GM23338 (cell line): Measurements from ENCODE around the gene SLC17A1. TPM values are rescaled to one million over a fixed set of nuclear protein-coding genes. Genes with fewer than 3 reads are reported as not detected.
A peak's percentile ranks its signal among the peaks of the same experiment; 100 is the strongest.

Experiments
- ATAC-seq: fragments of 200-7000 bp; cut with Tn5 transposase; 3 replicates; pipeline ENCODE4 v1.9.1; 2020
- DNase-seq: peaks from one replicate; pipeline ENCODE4 v3.0.0-alpha.2; 2015; ENCODE audit warnings: low spot score
- H2AFZ ChIP-seq: fragments of 200-600 bp; sonication (generic); 2 replicates; pipeline ENCODE4 v1.8.0; 2016; ENCODE audit warnings: antibody characterized with exemption, mild to moderate bottlenecking, moderate library complexity
- H3F3A ChIP-seq: fragments of 200-600 bp; sonication (generic); replicated peaks from 2 replicates; pipeline ENCODE4 v1.8.0; 2017; ENCODE audit warnings: antibody characterized with exemption, mixed run types, low read depth
- H3K27ac ChIP-seq: fragments of 200-600 bp; sonication (generic); 2 replicates; pipeline ENCODE4 v1.6.1; 2016; ENCODE audit warnings: low read depth
- H3K27me3 ChIP-seq: fragments of 200-600 bp; sonication (generic); 2 replicates; pipeline ENCODE4 v1.8.0; 2016; ENCODE audit warnings: mild to moderate bottlenecking, mixed run types, moderate library complexity; ENCODE audit not compliant: insufficient read depth
- H3K36me3 ChIP-seq: fragments of 200-600 bp; sonication (generic); 2 replicates; pipeline ENCODE4 v1.8.0; 2016; ENCODE audit warnings: mild to moderate bottlenecking; ENCODE audit not compliant: insufficient read depth
- H3K4me1 ChIP-seq: fragments of 200-600 bp; sonication (generic); 2 replicates; pipeline ENCODE4 v1.8.0; 2016; ENCODE audit warnings: mild to moderate bottlenecking, moderate library complexity; ENCODE audit not compliant: insufficient read depth
- H3K4me2 ChIP-seq: fragments of 200-600 bp; sonication (generic); 2 replicates; pipeline ENCODE4 v1.7.1; 2017; ENCODE audit warnings: mixed run types
- H3K4me3 ChIP-seq: fragments of 200-600 bp; sonication (generic); 2 replicates; pipeline ENCODE4 v1.6.1; 2016; ENCODE audit warnings: mixed run types
- H3K79me2 ChIP-seq: fragments of 200-600 bp; sonication (generic); replicated peaks from 2 replicates; pipeline ENCODE4 v1.8.0; 2017; ENCODE audit warnings: mild to moderate bottlenecking; ENCODE audit not compliant: insufficient read depth
- H3K9me2 ChIP-seq: fragments of 200-600 bp; sonication (generic); 2 replicates; pipeline ENCODE4 v1.8.0; 2017; ENCODE audit not compliant: insufficient read depth
- H4K20me1 ChIP-seq: fragments of 200-600 bp; sonication (generic); replicated peaks from 2 replicates; pipeline ENCODE4 v1.8.0; 2017; ENCODE audit warnings: mild to moderate bottlenecking; ENCODE audit not compliant: insufficient read depth
- H3K27ac Mint-ChIP-seq: 2 replicates; pipeline ENCODE4 v1.8.0; 2020; ENCODE audit warnings: inconsistent platforms, mild to moderate bottlenecking, moderate library complexity, mixed read lengths
- H3K27me3 Mint-ChIP-seq: 3 replicates; pipeline ENCODE4 v1.8.0; 2022; ENCODE audit warnings: low read depth, mild to moderate bottlenecking, moderate library complexity, mixed read lengths, inconsistent platforms; ENCODE audit not compliant: insufficient read depth, poor library complexity
- H3K36me3 Mint-ChIP-seq: 3 replicates; pipeline ENCODE4 v1.8.0; 2021; ENCODE audit warnings: low read depth, mild to moderate bottlenecking, inconsistent platforms, moderate library complexity, mixed read lengths
- H3K4me1 Mint-ChIP-seq: 3 replicates; pipeline ENCODE4 v1.8.0; 2020; ENCODE audit warnings: mild to moderate bottlenecking, inconsistent platforms, mixed read lengths
- H3K4me3 Mint-ChIP-seq: 3 replicates; pipeline ENCODE4 v1.8.0; 2021; ENCODE audit warnings: moderate library complexity, mild to moderate bottlenecking, inconsistent platforms, mixed read lengths
- H3K9me3 Mint-ChIP-seq: 3 replicates; pipeline ENCODE4 v1.8.0; 2020; ENCODE audit warnings: moderate library complexity, mild to moderate bottlenecking, inconsistent platforms, mixed read lengths
- CREB1 ChIP-seq: fragments of 250-450 bp; sonication (Bioruptor Pico); IDR thresholded peaks from 2 replicates; pipeline ENCODE4 v1.5.0; 2020; ENCODE audit warnings: low read depth, mild to moderate bottlenecking, moderate library complexity
- CTCF ChIP-seq, 2 experiments: fragments of 200-600 bp in 1 of 2; sonication (generic) in 1 of 2; conservative IDR thresholded peaks; 2 replicates each; pipeline versions ENCODE4 v1.5.1 to v1.6.1; 2016 to 2017; ENCODE audit warnings: antibody characterized with exemption in 2 of 2, low read depth in 2 of 2, mild to moderate bottlenecking in 2 of 2, moderate library complexity in 1 of 2
- ETS1 ChIP-seq: IDR thresholded peaks from 2 replicates; pipeline ENCODE4 v1.6.1; 2016; ENCODE audit warnings: antibody characterized with exemption
- EZH2 ChIP-seq: fragments of 200-600 bp; sonication (generic); IDR thresholded peaks from one replicate; pipeline ENCODE4 v1.8.0; 2017; ENCODE audit warnings: antibody characterized with exemption, mild to moderate bottlenecking, low read depth; ENCODE audit not compliant: unreplicated experiment
- EZH2phosphoT487 ChIP-seq: fragments of 200-600 bp; sonication (generic); IDR thresholded peaks from one replicate; pipeline ENCODE4 v1.8.1; 2018; ENCODE audit warnings: antibody characterized with exemption; ENCODE audit not compliant: unreplicated experiment
- JUNB ChIP-seq: IDR thresholded peaks from one replicate; pipeline ENCODE4 v1.6.1; 2016; ENCODE audit warnings: antibody characterized with exemption; ENCODE audit not compliant: unreplicated experiment
- NANOG ChIP-seq: IDR thresholded peaks from 2 replicates; pipeline ENCODE4 v1.6.1; 2016; ENCODE audit warnings: antibody characterized with exemption, borderline replicate concordance
- POLR2AphosphoS5 ChIP-seq: IDR thresholded peaks from 2 replicates; pipeline ENCODE4 v1.6.1; 2016; ENCODE audit warnings: antibody characterized with exemption, low read depth
- REST ChIP-seq: IDR thresholded peaks from one replicate; pipeline ENCODE4 v1.6.1; 2018; ENCODE audit warnings: antibody characterized with exemption; ENCODE audit not compliant: unreplicated experiment
- STAT1 ChIP-seq: IDR thresholded peaks from one replicate; pipeline ENCODE4 v1.6.1; 2016; ENCODE audit warnings: antibody characterized with exemption; ENCODE audit not compliant: unreplicated experiment
- ZNF114 ChIP-seq: fragments of 250-450 bp; sonication (Bioruptor Pico); IDR thresholded peaks from 2 replicates; pipeline ENCODE4 v1.5.0; 2020; ENCODE audit warnings: mild to moderate bottlenecking, moderate library complexity
- ZNF331 ChIP-seq: fragments of 250-450 bp; sonication (Bioruptor Pico); IDR thresholded peaks from 2 replicates; pipeline ENCODE4 v1.5.0; 2020; ENCODE audit warnings: low read depth, mild to moderate bottlenecking, moderate library complexity
- ZNF462 ChIP-seq: fragments of 250-450 bp; sonication (Bioruptor Pico); IDR thresholded peaks from 2 replicates; pipeline ENCODE4 v1.5.0; 2020; ENCODE audit warnings: mild to moderate bottlenecking, moderate library complexity
- polyA plus RNA-seq: library from polyadenylated mRNA; unstranded; fragments of >200 nt; fragmentation: Nextera tagmentation; extraction: Ambion mirVana; gene quantifications from 2 replicates; pipeline ENCODE4 v1.2.1, GENCODE V29; 2016
- total RNA-seq: library from RNA; depleted of rRNA; stranded (reverse); fragments of >200 nt; shearing (Covaris generic); gene quantifications from 2 replicates; pipeline ENCODE4 v1.2.3, GENCODE V29; 2014

SLC17A1 gene
- total and polyA plus RNA-seq, 2 experiments from 2014 or later: not detected

GRCh38 chr6:25835442-25836283 lies 3.8 kb upstream of the SLC17A1 start:
- ATAC-seq (no peak), DNase-seq (peak; percentile 5)
- Mint-ChIP-seq H3K4me1 (peaks cover under 1% of the 10 kb centered on the region; the same call in 1 of the 3 replicates), H3K27me3 (no peaks in the 10 kb centered on the region), H3K27ac (no peak overlapping the region), H3K9me3 (no peaks in the 10 kb centered on the region), H3K4me3 (no peak overlapping the region), H3K36me3 (no peaks in the 10 kb centered on the region)
- TF ChIP-seq EZH2phosphoT487 (no peak), CREB1 (CRISPR knock-in tag) (no peak), STAT1 (no peak), ZNF331 (CRISPR knock-in tag) (no peak), ETS1 (no peak), REST (no peak), NANOG (no peak), JUNB (no peak), ZNF114 (CRISPR knock-in tag) (no peak), POLR2AphosphoS5 (no peak), EZH2 (no peak), CTCF (conservative IDR thresholded peaks at IDR 0.05; ENCODE audit: low read depth in 2 of 2) (no peak), ZNF462 (CRISPR knock-in tag) (no peak)
- no peaks in the 10 kb centered on the region for H4K20me1 ChIP-seq
- no peaks in the 10 kb centered on the region for H3K4me1 ChIP-seq
- H3K36me3 ChIP-seq: no peaks in the 10 kb centered on the region
- H3K79me2 ChIP-seq: no peaks in the 10 kb centered on the region
- peak overlapping the region; percentile 47; the same call in 1 of the 2 replicates for H2AFZ ChIP-seq
- no peak overlapping the region for H3K4me2 ChIP-seq
- H3K4me3 ChIP-seq: no peak overlapping the region
- no peaks in the 10 kb centered on the region for H3K27me3 ChIP-seq
- H3K9me2 ChIP-seq: peaks cover under 1% of the 10 kb centered on the region; the same call in 1 of the 2 replicates
- no peak overlapping the region for H3K27ac ChIP-seq
- H3F3A ChIP-seq: no peaks in the 10 kb centered on the region
